HL-60 (cell line): ENCODE results near the gene LRRC46.

Experiments
- GABPA ChIP-seq: IDR thresholded peaks from 2 replicates; pipeline ENCODE4 v1.6.1; 2012; ENCODE audit warnings: low read depth
- POLR2AphosphoS5 ChIP-seq: IDR thresholded peaks from 2 replicates; pipeline ENCODE4 v1.6.1; 2012; ENCODE audit warnings: low read depth
- REST ChIP-seq: IDR thresholded peaks from 2 replicates; pipeline ENCODE4 v1.6.1; 2012; ENCODE audit warnings: low read depth; ENCODE audit not compliant: insufficient replicate concordance
- TF ChIP-seq, protein P1 (sequence below): IDR thresholded peaks from one replicate; pipeline ENCODE4 v1.5.1; 2011; ENCODE audit warnings: low read length, control low read depth, inconsistent platforms; ENCODE audit not compliant: insufficient read depth

DNA sequence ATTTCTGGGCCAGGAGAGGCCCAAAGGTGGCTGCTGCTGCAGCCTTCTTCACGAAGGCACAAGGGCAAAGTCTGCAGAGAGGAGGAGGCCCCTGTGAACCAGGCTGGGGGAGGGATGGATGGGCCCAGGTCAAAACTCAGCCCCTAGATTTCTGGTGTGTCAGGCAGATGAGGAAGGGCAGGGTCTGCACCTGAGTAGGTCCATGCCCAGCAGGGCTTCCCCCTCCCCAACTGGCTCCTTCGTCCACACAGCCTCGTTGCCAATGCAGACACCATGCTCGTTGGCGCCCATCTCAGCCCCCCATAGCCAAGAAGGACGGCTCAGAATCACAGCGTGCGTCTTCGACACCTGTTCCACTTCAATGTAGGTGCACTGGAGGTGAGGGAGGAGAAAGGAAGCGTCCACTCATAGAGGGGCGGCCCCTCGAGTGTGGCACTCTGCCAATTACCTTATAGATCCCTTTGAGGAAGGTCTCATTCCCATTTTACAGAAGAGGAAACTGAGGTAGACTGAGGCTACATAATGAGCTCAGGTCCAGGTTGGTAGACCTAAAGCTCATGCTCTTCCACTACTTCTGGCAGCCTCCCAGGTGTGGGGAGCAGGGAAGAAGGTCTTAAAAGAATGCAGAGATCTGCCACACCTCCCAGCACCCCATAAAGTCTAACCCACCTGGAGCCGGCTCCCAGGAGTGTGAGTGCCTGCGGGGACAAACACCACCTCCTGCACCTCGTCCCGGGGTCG is 8.7 kb downstream of the LRRC46 start:
- TF ChIP-seq, protein P1, sequence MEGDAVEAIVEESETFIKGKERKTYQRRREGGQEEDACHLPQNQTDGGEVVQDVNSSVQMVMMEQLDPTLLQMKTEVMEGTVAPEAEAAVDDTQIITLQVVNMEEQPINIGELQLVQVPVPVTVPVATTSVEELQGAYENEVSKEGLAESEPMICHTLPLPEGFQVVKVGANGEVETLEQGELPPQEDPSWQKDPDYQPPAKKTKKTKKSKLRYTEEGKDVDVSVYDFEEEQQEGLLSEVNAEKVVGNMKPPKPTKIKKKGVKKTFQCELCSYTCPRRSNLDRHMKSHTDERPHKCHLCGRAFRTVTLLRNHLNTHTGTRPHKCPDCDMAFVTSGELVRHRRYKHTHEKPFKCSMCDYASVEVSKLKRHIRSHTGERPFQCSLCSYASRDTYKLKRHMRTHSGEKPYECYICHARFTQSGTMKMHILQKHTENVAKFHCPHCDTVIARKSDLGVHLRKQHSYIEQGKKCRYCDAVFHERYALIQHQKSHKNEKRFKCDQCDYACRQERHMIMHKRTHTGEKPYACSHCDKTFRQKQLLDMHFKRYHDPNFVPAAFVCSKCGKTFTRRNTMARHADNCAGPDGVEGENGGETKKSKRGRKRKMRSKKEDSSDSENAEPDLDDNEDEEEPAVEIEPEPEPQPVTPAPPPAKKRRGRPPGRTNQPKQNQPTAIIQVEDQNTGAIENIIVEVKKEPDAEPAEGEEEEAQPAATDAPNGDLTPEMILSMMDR = no peak
- TF ChIP-seq POLR2AphosphoS5 (no peak), GABPA (no peak), REST (no peak)
